HCT116 (cell line): Measurements from ENCODE around the gene IGF2. TPM values are rescaled to one million over a fixed set of nuclear protein-coding genes. Genes with fewer than 3 reads are reported as not detected.

Experiments used
- ATAC-seq: fragments of 200-7000 bp; cut with Tn5 transposase; 2 replicates; pipeline ENCODE4 v1.9.1; 2020; ENCODE audit warnings: mild to moderate bottlenecking, moderate library complexity
- Bru-seq: library from RNA; stranded (reverse); fragments of 400-500 nt; gene quantifications from one replicate; lab custom pipeline; 2021; lab: Mats Ljungman, UMichigan
- BruChase-seq, 2 experiments: library from RNA; stranded (reverse); fragments of 400-500 nt; gene quantifications; one replicate each; lab custom pipeline; 2021; lab: Mats Ljungman, UMichigan
- BruUV-seq: library from RNA; stranded (reverse); fragments of 400-500 nt; replicated peaks from 2 replicates; lab custom pipeline; 2021; lab: Mats Ljungman, UMichigan
- CTCF ChIA-PET: fragments of 300-600 bp; sonication (Branson Sonifier 250); formaldehyde crosslinking; loops from one replicate; lab custom pipeline; 2021; ENCODE audit warnings: antibody characterized with exemption; lab: Charles Lee
- POLR2A ChIA-PET: fragments of 300-600, 350-600 bp; sonication (Branson Sonifier 250); formaldehyde crosslinking; loops from one replicate; lab custom pipeline; 2021; ENCODE audit warnings: antibody characterized with exemption; lab: Charles Lee
- RAD21 ChIA-PET, 2 experiments: fragments of 300-600 bp; sonication (Branson Sonifier 250); formaldehyde crosslinking; loops; one replicate each; lab custom pipeline; 2023; ENCODE audit warnings: low total read pairs in 2 of 2; ENCODE audit not compliant: uncharacterized antibody in 2 of 2, unreplicated experiment in 2 of 2, low non-redundant PET in 1 of 2; lab: Charles Lee
- DNase-seq: peaks from one replicate; pipeline ENCODE4 v3.0.0-alpha.2; 2010; ENCODE audit warnings: low read depth, low spot score
- H2AFZ ChIP-seq: fragments of 200-600 bp; shearing (Covaris generic), sonication (generic); 2 replicates; pipeline ENCODE4 v1.6.1; 2017; ENCODE audit warnings: low read depth, mixed run types, mixed read lengths, antibody characterized with exemption, low read length; ENCODE audit not compliant: poor library complexity, severe bottlenecking
- H3K27ac ChIP-seq: 2 replicates; pipeline ENCODE4 v1.5.1; 2012; ENCODE audit warnings: low read depth, low read length
- H3K27me3 ChIP-seq: fragments of 200-600 bp; sonication (generic); 2 replicates; pipeline ENCODE4 v1.6.1; 2016; ENCODE audit warnings: mixed run types, low read length, mixed read lengths; ENCODE audit not compliant: insufficient read depth
- H3K36me3 ChIP-seq, 2 experiments: fragments of 200-500 bp in 1 of 2; fragments of 200-600 bp in 1 of 2; sonication (Bioruptor generic) in 1 of 2; sonication (generic) in 1 of 2; 2 replicates each; pipeline versions ENCODE4 v1.5.1 to v1.6.1; 2014 to 2016; ENCODE audit warnings: low read length in 2 of 2, inconsistent platforms in 1 of 2, mixed read lengths in 1 of 2, mixed run types in 1 of 2; ENCODE audit not compliant: insufficient read depth in 2 of 2, control insufficient read depth in 1 of 2
- H3K4me1 ChIP-seq, 2 experiments: fragments of 200-600 bp in 1 of 2; sonication (generic) in 1 of 2; 2 replicates each; pipeline versions ENCODE4 v1.5.1 to v1.6.1; 2012 to 2017; ENCODE audit warnings: low read length in 2 of 2, inconsistent platforms in 1 of 2, mild to moderate bottlenecking in 1 of 2, mixed read lengths in 1 of 2, mixed run types in 1 of 2, moderate library complexity in 1 of 2; ENCODE audit not compliant: insufficient read depth in 2 of 2, control insufficient read depth in 1 of 2
- H3K4me2 ChIP-seq: fragments of 200-600 bp; sonication (generic); 2 replicates; pipeline ENCODE4 v1.6.1; 2017; ENCODE audit warnings: mixed run types, low read length, mixed read lengths
- H3K4me3 ChIP-seq, 2 experiments: fragments of 200-600 bp in 1 of 2; sonication (generic) in 1 of 2; replicated peaks in 1 of 2; 2 replicates each; pipeline ENCODE4 v1.5.1; 2011 to 2016; ENCODE audit warnings: low read length in 2 of 2, control low read depth in 1 of 2, low read depth in 1 of 2, mild to moderate bottlenecking in 1 of 2, mixed read lengths in 1 of 2, mixed run types in 1 of 2
- H3K79me2 ChIP-seq: fragments of 200-600 bp; sonication (generic); 2 replicates; pipeline ENCODE4 v1.6.1; 2017; ENCODE audit warnings: mild to moderate bottlenecking, mixed run types, low read length, moderate library complexity, mixed read lengths; ENCODE audit not compliant: insufficient read depth
- H3K9ac ChIP-seq: fragments of 200-600 bp; sonication (generic); 2 replicates; pipeline ENCODE4 v1.6.1; 2016; ENCODE audit warnings: low read length, mixed read lengths
- H3K9me2 ChIP-seq: fragments of 200-600 bp; sonication (generic), shearing (Covaris generic); 2 replicates; pipeline ENCODE4 v1.6.1; 2017; ENCODE audit warnings: mixed run types, mild to moderate bottlenecking, moderate library complexity; ENCODE audit not compliant: insufficient read depth
- H3K9me3 ChIP-seq, 2 experiments: fragments of 200-500 bp in 1 of 2; fragments of 200-600 bp in 1 of 2; sonication (Bioruptor generic) in 1 of 2; sonication (generic) in 1 of 2; 2 replicates each; pipeline ENCODE4 v1.6.1; 2014 to 2017; ENCODE audit warnings: low read length in 2 of 2, mixed read lengths in 2 of 2, inconsistent platforms in 1 of 2, low read depth in 1 of 2, mild to moderate bottlenecking in 1 of 2, mixed run types in 1 of 2, moderate library complexity in 1 of 2; ENCODE audit not compliant: control insufficient read depth in 1 of 2, insufficient read depth in 1 of 2
- H4K20me1 ChIP-seq: fragments of 200-600 bp; sonication (generic), shearing (Covaris generic); 2 replicates; pipeline ENCODE4 v1.6.1; 2017; ENCODE audit warnings: mixed run types, mild to moderate bottlenecking, moderate library complexity; ENCODE audit not compliant: insufficient read depth
- EGR1 ChIP-seq: IDR thresholded peaks from 2 replicates; pipeline ENCODE4 v1.6.1; 2012; ENCODE audit warnings: low read depth
- EZH2 ChIP-seq: fragments of 200-600 bp; sonication (generic); IDR thresholded peaks from 2 replicates; pipeline ENCODE4 v1.6.1; 2017; ENCODE audit warnings: antibody characterized with exemption, mixed run types
- ZFX ChIP-seq: fragments of 450-650 bp; IDR thresholded peaks from 2 replicates; pipeline ENCODE4 v1.6.1; 2017
- intact Hi-C: fragments of 100-400 bp; cut with micrococcal nuclease; formaldehyde crosslinking; loops from 2 replicates; pipeline ENCODE4 v1.10.0; 2022
- long read RNA-seq: library from polyadenylated mRNA; unstranded; transcript quantifications from one replicate; pipeline ENCODE4 v2.0.0, GENCODE V29; 2021; ENCODE audit not compliant: unreplicated experiment
- polyA plus RNA-seq: library from polyadenylated mRNA; unstranded; fragments of >200 nt; gene quantifications from 2 replicates; pipeline ENCODE4 v1.2.1, GENCODE V29; 2012; ENCODE audit warnings: missing spikeins
- total RNA-seq: library from RNA; stranded (reverse); gene quantifications from one replicate; pipeline ENCODE4 v1.2.1, GENCODE V29; 2021; ENCODE audit not compliant: unreplicated experiment
- TF ChIP-seq, protein P1 (sequence below), 3 experiments: fragments of 200-600 bp in 1 of 3; sonication (generic) in 1 of 3; IDR thresholded peaks in 2 of 3; conservative IDR thresholded peaks in 1 of 3; 2 replicates each; pipeline ENCODE4 v1.5.1; 2012 to 2017; ENCODE audit warnings: low read depth in 2 of 3, low read length in 2 of 3, antibody characterized with exemption in 1 of 3, borderline replicate concordance in 1 of 3, control low read depth in 1 of 3, mild to moderate bottlenecking in 1 of 3, mixed read lengths in 1 of 3, mixed run types in 1 of 3, moderate library complexity in 1 of 3; ENCODE audit not compliant: insufficient read depth in 1 of 3
- TF ChIP-seq, protein P2 (sequence below): IDR thresholded peaks from 2 replicates; pipeline ENCODE4 v1.6.1; 2012; ENCODE audit warnings: low read depth

Gene IGF2, protein sequence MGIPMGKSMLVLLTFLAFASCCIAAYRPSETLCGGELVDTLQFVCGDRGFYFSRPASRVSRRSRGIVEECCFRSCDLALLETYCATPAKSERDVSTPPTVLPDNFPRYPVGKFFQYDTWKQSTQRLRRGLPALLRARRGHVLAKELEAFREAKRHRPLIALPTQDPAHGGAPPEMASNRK
- total RNA-seq (17.9 TPM), Bru-seq, nascent RNA (percentile 31 among the genes with signal in this experiment), BruChase-seq, experiment 1, labeled RNA remaining after a 6-hour chase (percentile 54 among the genes with signal in this experiment), BruChase-seq, experiment 2, labeled RNA remaining after a 2-hour chase (percentile 34 among the genes with signal in this experiment)
- 12.4 and 15.4 TPM in 2 replicates for polyA plus RNA-seq
- long read RNA-seq, result 0 reads

DNA sequence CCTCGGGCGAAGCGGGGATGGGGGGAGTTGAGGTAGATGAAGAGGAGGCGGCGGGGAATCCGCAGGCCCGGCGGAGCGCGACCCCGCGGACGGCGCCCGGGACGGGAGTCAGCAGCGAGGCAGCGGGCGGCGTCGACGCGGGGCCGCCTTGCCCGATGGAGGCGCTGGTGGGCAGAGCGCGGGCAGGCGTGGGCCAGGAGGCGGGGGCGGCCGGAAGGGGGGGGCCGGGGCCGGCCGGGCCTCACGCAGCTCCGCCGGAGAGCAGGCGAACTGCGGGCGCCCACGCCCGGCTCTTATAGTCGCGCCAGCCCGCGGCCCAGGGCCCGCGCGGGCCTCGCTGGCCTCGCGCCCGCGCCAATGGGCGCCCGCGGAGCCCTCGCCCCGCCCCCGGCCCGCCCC, at the start of gene IGF2:
Gene IGF2 (minus strand): TSS at position 267 of the 399 bp plus-strand sequence. CDS start 3,866 bp downstream, outside the sequence.
- Histone ChIP-seq H3K36me3 (no peaks in the 10 kb centered on the region), H3K9me2 (no peaks in the 10 kb centered on the region), H3K27ac (peak within 1 kb of the TSS; percentile 18; the same call in 1 of the 2 replicates), H3K9me3 (no peaks in the 10 kb centered on the region), H3K4me2 (peak within 1 kb of the TSS; percentile 96), H2AFZ (no peak within 1 kb of the TSS), H3K9ac (peak within 1 kb of the TSS; percentile 11; the same call in 1 of the 2 replicates), H3K4me3 (peak within 1 kb of the TSS; percentile 48 to 60), H3K27me3 (no peaks in the 10 kb centered on the region), H3K79me2 (no peaks in the 10 kb centered on the region), H4K20me1 (no peaks in the 10 kb centered on the region), H3K4me1 (peaks cover 0 to 23% of the 10 kb centered on the region in 2 experiments; a peak in 2 of 4 replicates)
- DNase-seq (no peak), ATAC-seq (peak; percentile 37)
- intact Hi-C loops, result loop anchor here (5.0 kb wide), 1 partner anchor 52 kb away; no protein-coding TSS in a partner anchor
- RAD21 ChIA-PET, result no interaction called here
- TF ChIP-seq ZFX (no peak), EZH2 (no peak), EGR1 (no peak)
- TF ChIP-seq, protein P1, sequence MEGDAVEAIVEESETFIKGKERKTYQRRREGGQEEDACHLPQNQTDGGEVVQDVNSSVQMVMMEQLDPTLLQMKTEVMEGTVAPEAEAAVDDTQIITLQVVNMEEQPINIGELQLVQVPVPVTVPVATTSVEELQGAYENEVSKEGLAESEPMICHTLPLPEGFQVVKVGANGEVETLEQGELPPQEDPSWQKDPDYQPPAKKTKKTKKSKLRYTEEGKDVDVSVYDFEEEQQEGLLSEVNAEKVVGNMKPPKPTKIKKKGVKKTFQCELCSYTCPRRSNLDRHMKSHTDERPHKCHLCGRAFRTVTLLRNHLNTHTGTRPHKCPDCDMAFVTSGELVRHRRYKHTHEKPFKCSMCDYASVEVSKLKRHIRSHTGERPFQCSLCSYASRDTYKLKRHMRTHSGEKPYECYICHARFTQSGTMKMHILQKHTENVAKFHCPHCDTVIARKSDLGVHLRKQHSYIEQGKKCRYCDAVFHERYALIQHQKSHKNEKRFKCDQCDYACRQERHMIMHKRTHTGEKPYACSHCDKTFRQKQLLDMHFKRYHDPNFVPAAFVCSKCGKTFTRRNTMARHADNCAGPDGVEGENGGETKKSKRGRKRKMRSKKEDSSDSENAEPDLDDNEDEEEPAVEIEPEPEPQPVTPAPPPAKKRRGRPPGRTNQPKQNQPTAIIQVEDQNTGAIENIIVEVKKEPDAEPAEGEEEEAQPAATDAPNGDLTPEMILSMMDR (IDR thresholded peaks at IDR 0.05 in 2 of 3, conservative IDR thresholded peaks at IDR 0.05 in 1 of 3; ENCODE audit: borderline replicate concordance in 1 of 3, insufficient read depth in 1 of 3, low read depth in 2 of 3, low read length in 2 of 3), result no peak
- TF ChIP-seq, protein P2, sequence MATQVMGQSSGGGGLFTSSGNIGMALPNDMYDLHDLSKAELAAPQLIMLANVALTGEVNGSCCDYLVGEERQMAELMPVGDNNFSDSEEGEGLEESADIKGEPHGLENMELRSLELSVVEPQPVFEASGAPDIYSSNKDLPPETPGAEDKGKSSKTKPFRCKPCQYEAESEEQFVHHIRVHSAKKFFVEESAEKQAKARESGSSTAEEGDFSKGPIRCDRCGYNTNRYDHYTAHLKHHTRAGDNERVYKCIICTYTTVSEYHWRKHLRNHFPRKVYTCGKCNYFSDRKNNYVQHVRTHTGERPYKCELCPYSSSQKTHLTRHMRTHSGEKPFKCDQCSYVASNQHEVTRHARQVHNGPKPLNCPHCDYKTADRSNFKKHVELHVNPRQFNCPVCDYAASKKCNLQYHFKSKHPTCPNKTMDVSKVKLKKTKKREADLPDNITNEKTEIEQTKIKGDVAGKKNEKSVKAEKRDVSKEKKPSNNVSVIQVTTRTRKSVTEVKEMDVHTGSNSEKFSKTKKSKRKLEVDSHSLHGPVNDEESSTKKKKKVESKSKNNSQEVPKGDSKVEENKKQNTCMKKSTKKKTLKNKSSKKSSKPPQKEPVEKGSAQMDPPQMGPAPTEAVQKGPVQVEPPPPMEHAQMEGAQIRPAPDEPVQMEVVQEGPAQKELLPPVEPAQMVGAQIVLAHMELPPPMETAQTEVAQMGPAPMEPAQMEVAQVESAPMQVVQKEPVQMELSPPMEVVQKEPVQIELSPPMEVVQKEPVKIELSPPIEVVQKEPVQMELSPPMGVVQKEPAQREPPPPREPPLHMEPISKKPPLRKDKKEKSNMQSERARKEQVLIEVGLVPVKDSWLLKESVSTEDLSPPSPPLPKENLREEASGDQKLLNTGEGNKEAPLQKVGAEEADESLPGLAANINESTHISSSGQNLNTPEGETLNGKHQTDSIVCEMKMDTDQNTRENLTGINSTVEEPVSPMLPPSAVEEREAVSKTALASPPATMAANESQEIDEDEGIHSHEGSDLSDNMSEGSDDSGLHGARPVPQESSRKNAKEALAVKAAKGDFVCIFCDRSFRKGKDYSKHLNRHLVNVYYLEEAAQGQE, result no peak
- CTCF ChIA-PET, result no interaction called here
- POLR2A ChIA-PET, result no interaction called here
- BruUV-seq, result no TSS peak
